ENCODE results near the gene CDYL2.

- TF ChIP-seq CTCF (IDR thresholded peaks at IDR 0.05) (no peak), POLR2A (IDR thresholded peaks at IDR 0.05; ENCODE audit: low read depth) (no peak), EP300 (IDR thresholded peaks at IDR 0.05) (no peak), POLR2AphosphoS5 (IDR thresholded peaks at IDR 0.05) (no peak)
Observed at GRCh38 chr16:80825365-80825758, 21.0 kb upstream of the CDYL2 start.
